WTC11 (cell line): Measurements from ENCODE around the gene NAV2.

Experiments
- CBFB ChIP-seq: sonication (generic); formaldehyde crosslinking; IDR thresholded peaks from 2 replicates; pipeline ENCODE4 v1.8.1; 2022; ENCODE audit warnings: mild to moderate bottlenecking, low read depth, missing genetic modification reagents
- EMX1 ChIP-seq: fragments of 250-450 bp; sonication (Bioruptor Pico); IDR thresholded peaks from 2 replicates; pipeline ENCODE4 v1.8.0; 2021; ENCODE audit warnings: mild to moderate bottlenecking
- JUN ChIP-seq: sonication (generic); formaldehyde crosslinking; IDR thresholded peaks from 2 replicates; pipeline ENCODE4 v1.8.0; 2023; ENCODE audit warnings: mild to moderate bottlenecking, missing genetic modification reagents
- NFE2L1 ChIP-seq: sonication (generic); formaldehyde crosslinking; IDR thresholded peaks from 2 replicates; pipeline ENCODE4 v1.8.1; 2023; ENCODE audit warnings: missing genetic modification reagents
- TEAD4 ChIP-seq: sonication (generic); formaldehyde crosslinking; IDR thresholded peaks from 2 replicates; pipeline ENCODE4 v1.8.0; 2022; ENCODE audit warnings: mild to moderate bottlenecking, missing genetic modification reagents
- ZNF138 ChIP-seq: sonication (generic); formaldehyde crosslinking; conservative IDR thresholded peaks from 2 replicates; pipeline ENCODE4 v1.8.1; 2022; ENCODE audit warnings: mild to moderate bottlenecking, moderate library complexity, missing genetic modification reagents
- TF ChIP-seq, protein P1 (sequence below): sonication (generic); formaldehyde crosslinking; IDR thresholded peaks from 2 replicates; pipeline ENCODE4 v1.8.1; 2023; ENCODE audit warnings: mild to moderate bottlenecking, missing genetic modification reagents
- TF ChIP-seq, protein P2 (sequence below): fragments of 200-600 bp; IDR thresholded peaks from 2 replicates; pipeline ENCODE4 v1.8.0; 2022; ENCODE audit warnings: antibody characterized with exemption
- TF ChIP-seq, protein P3 (sequence below): sonication (generic); formaldehyde crosslinking; IDR thresholded peaks from 2 replicates; pipeline ENCODE4 v1.8.1; 2022; ENCODE audit warnings: mild to moderate bottlenecking, moderate library complexity, missing genetic modification reagents
- TF ChIP-seq, protein P4 (sequence below): sonication (generic); formaldehyde crosslinking; IDR thresholded peaks from 2 replicates; pipeline ENCODE4 v1.8.1; 2022; ENCODE audit warnings: missing genetic modification reagents, borderline replicate concordance
- TF ChIP-seq, protein P5 (sequence below): sonication (generic); formaldehyde crosslinking; IDR thresholded peaks from 2 replicates; pipeline ENCODE4 v1.8.0; 2022; ENCODE audit warnings: mild to moderate bottlenecking, missing genetic modification reagents

DNA sequence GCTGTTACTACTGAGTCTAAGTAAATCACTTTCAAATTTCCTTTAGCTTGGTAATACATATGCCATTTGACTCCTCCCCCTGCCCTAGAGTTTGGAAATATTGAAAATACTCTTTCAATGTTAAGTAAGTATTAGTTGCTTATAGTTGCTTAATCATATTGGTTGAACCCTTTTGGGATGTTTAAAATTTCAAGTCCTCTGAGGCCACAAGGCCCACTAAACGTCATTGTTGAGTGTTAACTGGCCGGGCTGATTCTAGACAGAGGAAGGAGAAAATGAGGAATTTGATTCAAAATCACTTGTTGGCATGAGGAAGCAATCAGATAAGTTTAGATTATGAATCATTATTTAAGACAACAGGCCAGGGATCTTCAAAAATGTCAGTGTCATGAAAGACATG, 8.5 kb downstream of the NAV2 start:
- TF ChIP-seq JUN (no peak), EMX1 (CRISPR knock-in tag) (no peak), NFE2L1 (CRISPR knock-in tag) (no peak), ZNF138 (CRISPR knock-in tag) (no peak), TEAD4 (CRISPR knock-in tag) (no peak), CBFB (no peak)
- TF ChIP-seq, protein P1, sequence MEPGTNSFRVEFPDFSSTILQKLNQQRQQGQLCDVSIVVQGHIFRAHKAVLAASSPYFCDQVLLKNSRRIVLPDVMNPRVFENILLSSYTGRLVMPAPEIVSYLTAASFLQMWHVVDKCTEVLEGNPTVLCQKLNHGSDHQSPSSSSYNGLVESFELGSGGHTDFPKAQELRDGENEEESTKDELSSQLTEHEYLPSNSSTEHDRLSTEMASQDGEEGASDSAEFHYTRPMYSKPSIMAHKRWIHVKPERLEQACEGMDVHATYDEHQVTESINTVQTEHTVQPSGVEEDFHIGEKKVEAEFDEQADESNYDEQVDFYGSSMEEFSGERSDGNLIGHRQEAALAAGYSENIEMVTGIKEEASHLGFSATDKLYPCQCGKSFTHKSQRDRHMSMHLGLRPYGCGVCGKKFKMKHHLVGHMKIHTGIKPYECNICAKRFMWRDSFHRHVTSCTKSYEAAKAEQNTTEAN (CRISPR knock-in tag), result no peak
- TF ChIP-seq, protein P2, sequence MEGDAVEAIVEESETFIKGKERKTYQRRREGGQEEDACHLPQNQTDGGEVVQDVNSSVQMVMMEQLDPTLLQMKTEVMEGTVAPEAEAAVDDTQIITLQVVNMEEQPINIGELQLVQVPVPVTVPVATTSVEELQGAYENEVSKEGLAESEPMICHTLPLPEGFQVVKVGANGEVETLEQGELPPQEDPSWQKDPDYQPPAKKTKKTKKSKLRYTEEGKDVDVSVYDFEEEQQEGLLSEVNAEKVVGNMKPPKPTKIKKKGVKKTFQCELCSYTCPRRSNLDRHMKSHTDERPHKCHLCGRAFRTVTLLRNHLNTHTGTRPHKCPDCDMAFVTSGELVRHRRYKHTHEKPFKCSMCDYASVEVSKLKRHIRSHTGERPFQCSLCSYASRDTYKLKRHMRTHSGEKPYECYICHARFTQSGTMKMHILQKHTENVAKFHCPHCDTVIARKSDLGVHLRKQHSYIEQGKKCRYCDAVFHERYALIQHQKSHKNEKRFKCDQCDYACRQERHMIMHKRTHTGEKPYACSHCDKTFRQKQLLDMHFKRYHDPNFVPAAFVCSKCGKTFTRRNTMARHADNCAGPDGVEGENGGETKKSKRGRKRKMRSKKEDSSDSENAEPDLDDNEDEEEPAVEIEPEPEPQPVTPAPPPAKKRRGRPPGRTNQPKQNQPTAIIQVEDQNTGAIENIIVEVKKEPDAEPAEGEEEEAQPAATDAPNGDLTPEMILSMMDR, result no peak
- TF ChIP-seq, protein P3, sequence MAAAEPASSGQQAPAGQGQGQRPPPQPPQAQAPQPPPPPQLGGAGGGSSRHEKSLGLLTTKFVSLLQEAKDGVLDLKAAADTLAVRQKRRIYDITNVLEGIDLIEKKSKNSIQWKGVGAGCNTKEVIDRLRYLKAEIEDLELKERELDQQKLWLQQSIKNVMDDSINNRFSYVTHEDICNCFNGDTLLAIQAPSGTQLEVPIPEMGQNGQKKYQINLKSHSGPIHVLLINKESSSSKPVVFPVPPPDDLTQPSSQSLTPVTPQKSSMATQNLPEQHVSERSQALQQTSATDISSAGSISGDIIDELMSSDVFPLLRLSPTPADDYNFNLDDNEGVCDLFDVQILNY, result no peak
- TF ChIP-seq, protein P4, sequence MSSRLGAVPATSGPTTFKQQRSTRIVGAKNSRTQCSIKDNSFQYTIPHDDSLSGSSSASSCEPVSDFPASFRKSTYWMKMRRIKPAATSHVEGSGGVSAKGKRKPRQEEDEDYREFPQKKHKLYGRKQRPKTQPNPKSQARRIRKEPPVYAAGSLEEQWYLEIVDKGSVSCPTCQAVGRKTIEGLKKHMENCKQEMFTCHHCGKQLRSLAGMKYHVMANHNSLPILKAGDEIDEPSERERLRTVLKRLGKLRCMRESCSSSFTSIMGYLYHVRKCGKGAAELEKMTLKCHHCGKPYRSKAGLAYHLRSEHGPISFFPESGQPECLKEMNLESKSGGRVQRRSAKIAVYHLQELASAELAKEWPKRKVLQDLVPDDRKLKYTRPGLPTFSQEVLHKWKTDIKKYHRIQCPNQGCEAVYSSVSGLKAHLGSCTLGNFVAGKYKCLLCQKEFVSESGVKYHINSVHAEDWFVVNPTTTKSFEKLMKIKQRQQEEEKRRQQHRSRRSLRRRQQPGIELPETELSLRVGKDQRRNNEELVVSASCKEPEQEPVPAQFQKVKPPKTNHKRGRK (CRISPR knock-in tag), result no peak
- TF ChIP-seq, protein P5, sequence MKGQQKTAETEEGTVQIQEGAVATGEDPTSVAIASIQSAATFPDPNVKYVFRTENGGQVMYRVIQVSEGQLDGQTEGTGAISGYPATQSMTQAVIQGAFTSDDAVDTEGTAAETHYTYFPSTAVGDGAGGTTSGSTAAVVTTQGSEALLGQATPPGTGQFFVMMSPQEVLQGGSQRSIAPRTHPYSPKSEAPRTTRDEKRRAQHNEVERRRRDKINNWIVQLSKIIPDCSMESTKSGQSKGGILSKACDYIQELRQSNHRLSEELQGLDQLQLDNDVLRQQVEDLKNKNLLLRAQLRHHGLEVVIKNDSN, result no peak
